H1 (cell line): ENCODE measurements around the gene ARGLU1.

Experiments used
- ASH2L ChIP-seq: fragments of 200-600, 300-600 bp; sonication (generic); IDR thresholded peaks from one replicate; pipeline ENCODE4 v1.7.1; 2017; ENCODE audit warnings: low read length
- ATF3 ChIP-seq: IDR thresholded peaks from 2 replicates; pipeline ENCODE4 v1.6.1; 2011; ENCODE audit warnings: low read depth, mild to moderate bottlenecking, low read length; ENCODE audit not compliant: insufficient read depth
- BACH1 ChIP-seq: IDR thresholded peaks from 2 replicates; pipeline ENCODE4 v1.6.1; 2012; ENCODE audit warnings: low read length, improper control_type of control experiment
- CTBP2 ChIP-seq: IDR thresholded peaks from 2 replicates; pipeline ENCODE4 v1.7.0; 2011; ENCODE audit warnings: borderline replicate concordance, mild to moderate bottlenecking, moderate library complexity, mixed read lengths, low read length; ENCODE audit not compliant: insufficient read depth, insufficient read length
- CTCF ChIP-seq, 3 experiments: IDR thresholded peaks; 1 replicate in 2 of 3; 2 replicates in 1 of 3; pipeline versions ENCODE4 v1.5.1 to v1.6.1; 2011; ENCODE audit warnings: low read length in 3 of 3, mild to moderate bottlenecking in 3 of 3, inconsistent platforms in 2 of 3, low read depth in 1 of 3, moderate library complexity in 1 of 3; ENCODE audit not compliant: insufficient read depth in 1 of 3; ENCODE audit errors: control extremely low read depth in 1 of 3
- POLR2A ChIP-seq, 2 experiments: IDR thresholded peaks; 1 replicate in 1 of 2; 2 replicates in 1 of 2; pipeline ENCODE4 v1.6.1; 2011; ENCODE audit warnings: low read depth in 2 of 2, low read length in 2 of 2, mild to moderate bottlenecking in 2 of 2; ENCODE audit errors: control extremely low read depth in 1 of 2
- POLR2AphosphoS5 ChIP-seq: IDR thresholded peaks from 2 replicates; pipeline ENCODE4 v1.6.1; 2011; ENCODE audit warnings: low read depth, low read length
- RBBP5 ChIP-seq: IDR thresholded peaks from 2 replicates; pipeline ENCODE4 v1.7.1; 2012; ENCODE audit warnings: low read depth, mild to moderate bottlenecking, inconsistent platforms, low read length, moderate library complexity, borderline replicate concordance
- TAF1 ChIP-seq: IDR thresholded peaks from 2 replicates; pipeline ENCODE4 v1.6.1; 2011; ENCODE audit warnings: mild to moderate bottlenecking, low read depth, low read length

GRCh38 chr13:106491928-106492587 lies 75.9 kb downstream of the ARGLU1 start:
- TF ChIP-seq POLR2AphosphoS5 (no peak), POLR2A (IDR thresholded peaks at IDR 0.05; ENCODE audit: control extremely low read depth in 1 of 2, low read depth in 2 of 2, low read length in 2 of 2) (no peak), TAF1 (no peak), RBBP5 (no peak), CTBP2 (no peak), BACH1 (no peak), ATF3 (no peak), CTCF (IDR thresholded peaks at IDR 0.05; ENCODE audit: control extremely low read depth in 1 of 3, insufficient read depth in 1 of 3, low read depth in 1 of 3, low read length in 3 of 3) (no peak), ASH2L (no peak)
